Endodermal cell (in vitro differentiated cells): ENCODE results near the gene CNTNAP4. TPM values are rescaled to one million over a fixed set of nuclear protein-coding genes. Genes with fewer than 3 reads are reported as not detected.

ENCODE experiments used
- DNase-seq: peaks from one replicate; pipeline ENCODE4 v3.0.0-alpha.2; 2017
- H3K27ac ChIP-seq: 2 replicates; pipeline ENCODE4 v1.5.1; 2013; ENCODE audit warnings: mild to moderate bottlenecking, low read depth, low read length, moderate library complexity
- H3K27me3 ChIP-seq: 2 replicates; pipeline ENCODE4 v1.6.1; 2013; ENCODE audit warnings: mild to moderate bottlenecking, low read length, moderate library complexity; ENCODE audit not compliant: insufficient read depth, control insufficient read depth, poor library complexity, severe bottlenecking
- H3K36me3 ChIP-seq: 2 replicates; pipeline ENCODE4 v1.7.0; 2013; ENCODE audit warnings: mild to moderate bottlenecking, low read length, moderate library complexity; ENCODE audit not compliant: control insufficient read depth, insufficient read depth
- H3K4me1 ChIP-seq: one replicate; pipeline ENCODE4 v1.7.0; 2013; ENCODE audit warnings: low read length; ENCODE audit not compliant: control insufficient read depth, insufficient read depth
- H3K4me3 ChIP-seq: 2 replicates; pipeline ENCODE4 v1.5.1; 2013; ENCODE audit warnings: mild to moderate bottlenecking, low read length, moderate library complexity
- H3K9ac ChIP-seq: 2 replicates; pipeline ENCODE4 v1.6.1; 2013; ENCODE audit warnings: mild to moderate bottlenecking, low read length, moderate library complexity; ENCODE audit not compliant: poor library complexity, severe bottlenecking; ENCODE audit errors: extremely low read depth
- H3K9me3 ChIP-seq: 2 replicates; pipeline ENCODE4 v1.6.1; 2013; ENCODE audit warnings: mild to moderate bottlenecking, low read length, moderate library complexity; ENCODE audit not compliant: control insufficient read depth
- H3K27ac Mint-ChIP-seq: 2 replicates; pipeline ENCODE4 v1.8.0; 2020; ENCODE audit warnings: mixed read lengths
- H3K27me3 Mint-ChIP-seq: 2 replicates; pipeline ENCODE4 v1.8.0; 2021; ENCODE audit warnings: mild to moderate bottlenecking, mixed read lengths; ENCODE audit not compliant: insufficient read depth
- H3K36me3 Mint-ChIP-seq: 2 replicates; pipeline ENCODE4 v1.8.0; 2020; ENCODE audit warnings: low read depth, mixed read lengths
- H3K4me1 Mint-ChIP-seq: 2 replicates; pipeline ENCODE4 v1.8.0; 2020; ENCODE audit warnings: mixed read lengths
- H3K4me3 Mint-ChIP-seq: 2 replicates; pipeline ENCODE4 v1.8.0; 2020; ENCODE audit warnings: mild to moderate bottlenecking, moderate library complexity, mixed read lengths
- H3K9me3 Mint-ChIP-seq: 2 replicates; pipeline ENCODE4 v1.8.0; 2020; ENCODE audit warnings: mild to moderate bottlenecking, mixed read lengths
- CTCF ChIP-seq: fragments of 200-600 bp; sonication (generic); conservative IDR thresholded peaks from 2 replicates; pipeline ENCODE4 v1.5.0; 2021; ENCODE audit warnings: antibody characterized with exemption, mild to moderate bottlenecking
- WGBS, 2 experiments: methylation state at CpG; one replicate each; pipeline versions ENCODE4 v1.1.5 to v1.1.7; 2013; ENCODE audit warnings: missing lambda C conversion rate in 2 of 2, mixed read lengths in 1 of 2; ENCODE audit not compliant: insufficient coverage in 1 of 2, insufficient read length in 1 of 2; 5-methylcytosine and 5-hydroxymethylcytosine counted together
- total RNA-seq, 2 donors: library from RNA; stranded (reverse); fragmentation: NEBNext Ultra II Directional in 1 of 2; extraction: Animal tissue kit (Norgen Biotek cat#: 25700) in 1 of 2; gene quantifications; 2 replicates in 1 of 2; 3 replicates in 1 of 2; pipeline ENCODE4 v1.2.1, GENCODE V29; 2021

The CNTNAP4 gene
- total RNA-seq, 2 donors from 2014 or later, result 0.24 to 0.55 TPM

GRCh38 chr16:76441391-76441790, 164.2 kb downstream of the CNTNAP4 start:
- Mint-ChIP-seq H3K9me3 (no peaks in the 10 kb centered on the region), H3K4me1 (peaks cover 4% of the 10 kb centered on the region), H3K4me3 (no peak overlapping the region), H3K27ac (no peak overlapping the region), H3K36me3 (no peaks in the 10 kb centered on the region), H3K27me3 (peaks cover 17% of the 10 kb centered on the region)
- 89 to 100% methylated on average over 2 to 3 of the region's 3 CpGs for WGBS, 2 experiments
- no peaks in the 10 kb centered on the region for H3K36me3 ChIP-seq
- H3K27ac ChIP-seq, result no peak overlapping the region
- no peaks in the 10 kb centered on the region for H3K27me3 ChIP-seq
- no peak for TF ChIP-seq CTCF
- no peak overlapping the region for H3K9ac ChIP-seq
- H3K4me1 ChIP-seq, result no peaks in the 10 kb centered on the region
- H3K4me3 ChIP-seq, result no peak overlapping the region
- no peak for DNase-seq
- H3K9me3 ChIP-seq, result peaks cover 6% of the 10 kb centered on the region

- Mint-ChIP-seq H3K27ac (no peak overlapping the region), H3K4me3 (no peak overlapping the region), H3K27me3 (peaks cover 16% of the 10 kb centered on the region), H3K36me3 (no peaks in the 10 kb centered on the region), H3K4me1 (peaks cover 4% of the 10 kb centered on the region), H3K9me3 (no peaks in the 10 kb centered on the region)
- no peak for TF ChIP-seq CTCF
- no peak overlapping the region for H3K4me3 ChIP-seq
- no peak overlapping the region for H3K9ac ChIP-seq
- no peak for DNase-seq
- H3K9me3 ChIP-seq, result peaks cover 6% of the 10 kb centered on the region
- H3K27ac ChIP-seq, result no peak overlapping the region
- no peaks in the 10 kb centered on the region for H3K27me3 ChIP-seq
- no peaks in the 10 kb centered on the region for H3K36me3 ChIP-seq
- no peaks in the 10 kb centered on the region for H3K4me1 ChIP-seq
- 84 to 86% methylated on average over 3 of the region's 3 CpGs for WGBS, 2 experiments
These were observed 164.7 kb downstream of the CNTNAP4 start for GRCh38 chr16:76441876-76442275.

DNA sequence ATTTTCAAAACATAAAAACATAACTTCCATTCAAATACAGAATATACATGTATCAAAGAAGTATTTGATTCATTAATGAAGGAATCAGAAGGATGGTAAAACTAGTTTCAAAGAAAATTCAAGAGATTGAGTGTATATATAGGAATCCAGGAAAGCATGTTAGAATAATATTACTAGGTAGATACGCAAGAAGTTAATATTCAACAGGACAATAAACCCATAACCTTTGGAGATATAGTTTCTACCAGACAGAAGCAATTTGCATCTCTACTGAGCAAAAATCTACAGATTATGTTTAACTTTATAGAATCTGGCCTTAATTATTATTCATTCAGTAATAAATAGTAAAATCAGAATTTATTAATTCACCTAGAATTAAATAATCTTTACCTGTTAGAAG, 166.8 kb downstream of the CNTNAP4 start:
- no peak overlapping the region for H3K9ac ChIP-seq
- no peaks in the 10 kb centered on the region for H3K9me3 Mint-ChIP-seq
- WGBS, 2 experiments, result 86% methylated on average over 1 of the region's 1 CpG; no CpG with 5 or more reads in 1 of the 2 experiments

More for the DNA sequence above, 166.8 kb downstream of the CNTNAP4 start:
- Histone ChIP-seq H3K9me3 (peaks cover 6% of the 10 kb centered on the region), H3K4me1 (no peaks in the 10 kb centered on the region), H3K4me3 (no peak overlapping the region), H3K36me3 (no peaks in the 10 kb centered on the region), H3K27ac (no peak overlapping the region), H3K27me3 (no peaks in the 10 kb centered on the region)
- Mint-ChIP-seq H3K27me3 (peaks cover 6% of the 10 kb centered on the region), H3K36me3 (no peaks in the 10 kb centered on the region), H3K27ac (no peak overlapping the region), H3K4me1 (peaks cover 4% of the 10 kb centered on the region), H3K4me3 (no peak overlapping the region)
- TF ChIP-seq CTCF, result no peak
- no peak for DNase-seq
